HEK293 (cell line): ENCODE data around the gene PPDPF.

Experiments
- CTCF ChIA-PET: fragments of 350-600 bp; formaldehyde crosslinking; extraction: SDS; loops from one replicate; lab custom pipeline; 2021; ENCODE audit warnings: antibody characterized with exemption; lab: Yijun Ruan, JAX
- POLR2A ChIA-PET: fragments of 300-600 bp; formaldehyde crosslinking; extraction: SDS; loops from one replicate; lab custom pipeline; 2020; ENCODE audit warnings: antibody characterized with exemption, inconsistent platforms; lab: Yijun Ruan, JAX
- H3K27ac ChIP-seq: fragments of 200-500 bp; sonication (Bioruptor generic); 2 replicates; pipeline ENCODE4 v1.5.1; 2014; ENCODE audit warnings: low read depth, low read length, control low read depth, inconsistent platforms; ENCODE audit errors: extremely low read depth
- H3K36me3 ChIP-seq, 2 experiments: fragments of 200-500 bp in 1 of 2; sonication (Bioruptor generic) in 1 of 2; 1 replicate in 1 of 2; 2 replicates in 1 of 2; pipeline ENCODE4 v1.5.1; 2014 to 2017; ENCODE audit warnings: inconsistent platforms in 2 of 2, low read length in 2 of 2; ENCODE audit not compliant: control insufficient read depth in 2 of 2, insufficient read depth in 1 of 2
- H3K4me1 ChIP-seq: fragments of 200-500 bp; sonication (Bioruptor generic); 2 replicates; pipeline ENCODE4 v1.5.1; 2014; ENCODE audit warnings: mild to moderate bottlenecking, low read length, inconsistent platforms; ENCODE audit not compliant: control insufficient read depth, insufficient read depth
- H3K4me3 ChIP-seq: 2 replicates; pipeline ENCODE4 v1.5.1; 2011; ENCODE audit warnings: low read depth, mild to moderate bottlenecking, control low read depth, low read length, moderate library complexity
- H3K9me3 ChIP-seq: fragments of 200-500 bp; sonication (Bioruptor generic); 2 replicates; pipeline ENCODE4 v1.5.1; 2014; ENCODE audit warnings: low read depth, low read length, inconsistent platforms; ENCODE audit not compliant: control insufficient read depth, insufficient read depth
- GLI4 ChIP-seq: fragments of 450-650 bp; formaldehyde crosslinking; IDR thresholded peaks from 2 replicates; pipeline ENCODE4 v1.5.1; 2016; ENCODE audit warnings: missing biosample characterization, missing genetic modification characterization
- IKZF3 ChIP-seq: fragments of 450-650 bp; IDR thresholded peaks from 2 replicates; pipeline ENCODE4 v1.5.0; 2018; ENCODE audit warnings: missing biosample characterization, mild to moderate bottlenecking, missing genetic modification characterization, moderate library complexity
- KLF17 ChIP-seq: fragments of 450-650 bp; formaldehyde crosslinking; IDR thresholded peaks from 2 replicates; pipeline ENCODE4 v1.5.1; 2016; ENCODE audit warnings: missing biosample characterization, missing genetic modification characterization
- MZF1 ChIP-seq: fragments of 450-650 bp; formaldehyde crosslinking; IDR thresholded peaks from 2 replicates; pipeline ENCODE4 v1.5.1; 2017; ENCODE audit warnings: missing biosample characterization, missing genetic modification characterization, borderline replicate concordance
- SP7 ChIP-seq: fragments of 450-650 bp; formaldehyde crosslinking; IDR thresholded peaks from 2 replicates; pipeline ENCODE4 v1.5.1; 2016; ENCODE audit warnings: missing biosample characterization, missing genetic modification characterization
- YY2 ChIP-seq: fragments of 450-650 bp; formaldehyde crosslinking; IDR thresholded peaks from 2 replicates; pipeline ENCODE4 v1.5.1; 2016; ENCODE audit warnings: missing biosample characterization, missing genetic modification characterization
- ZBTB17 ChIP-seq: fragments of 450-650 bp; formaldehyde crosslinking; IDR thresholded peaks from 2 replicates; pipeline ENCODE4 v1.5.1; 2016; ENCODE audit warnings: missing biosample characterization, missing genetic modification characterization
- ZBTB8A ChIP-seq: fragments of 450-650 bp; formaldehyde crosslinking; IDR thresholded peaks from 2 replicates; pipeline ENCODE4 v1.5.1; 2016; ENCODE audit warnings: missing biosample characterization, missing genetic modification characterization
- ZFHX2 ChIP-seq: fragments of 450-650 bp; formaldehyde crosslinking; conservative IDR thresholded peaks from 2 replicates; pipeline ENCODE4 v1.5.1; 2016; ENCODE audit warnings: missing biosample characterization, missing genetic modification characterization
- ZNF155 ChIP-seq: fragments of 450-650 bp; formaldehyde crosslinking; IDR thresholded peaks from 2 replicates; pipeline ENCODE4 v1.5.1; 2016; ENCODE audit warnings: missing biosample characterization, missing genetic modification characterization
- ZNF169 ChIP-seq: fragments of 450-650 bp; formaldehyde crosslinking; IDR thresholded peaks from 2 replicates; pipeline ENCODE4 v1.5.1; 2016; ENCODE audit warnings: missing biosample characterization, missing genetic modification characterization
- ZNF19 ChIP-seq: fragments of 450-650 bp; formaldehyde crosslinking; IDR thresholded peaks from 2 replicates; pipeline ENCODE4; 2016; ENCODE audit warnings: missing biosample characterization, missing genetic modification characterization, low read depth
- ZNF239 ChIP-seq: fragments of 450-650 bp; formaldehyde crosslinking; IDR thresholded peaks from 2 replicates; pipeline ENCODE4 v1.5.1; 2016; ENCODE audit warnings: missing biosample characterization, missing genetic modification characterization
- ZNF26 ChIP-seq: fragments of 450-650 bp; formaldehyde crosslinking; IDR thresholded peaks from 2 replicates; pipeline ENCODE4 v1.5.1; 2016; ENCODE audit warnings: missing biosample characterization, missing genetic modification characterization
- ZNF292 ChIP-seq: fragments of 450-650 bp; formaldehyde crosslinking; IDR thresholded peaks from 2 replicates; pipeline ENCODE4 v1.5.1; 2016; ENCODE audit warnings: low read depth, missing biosample characterization, missing genetic modification characterization, borderline replicate concordance
- ZNF350 ChIP-seq: fragments of 450-650 bp; formaldehyde crosslinking; IDR thresholded peaks from 2 replicates; pipeline ENCODE4 v1.5.0; 2017; ENCODE audit warnings: missing biosample characterization, mild to moderate bottlenecking, missing genetic modification characterization
- ZNF488 ChIP-seq: fragments of 450-650 bp; formaldehyde crosslinking; IDR thresholded peaks from 2 replicates; pipeline ENCODE4 v1.5.1; 2016; ENCODE audit warnings: missing biosample characterization, missing genetic modification characterization
- ZNF501 ChIP-seq: fragments of 450-650 bp; formaldehyde crosslinking; IDR thresholded peaks from 2 replicates; pipeline ENCODE4 v1.5.1; 2016; ENCODE audit warnings: missing biosample characterization, missing genetic modification characterization
- ZNF544 ChIP-seq: fragments of 450-650 bp; formaldehyde crosslinking; IDR thresholded peaks from 2 replicates; pipeline ENCODE4 v1.5.0; 2017; ENCODE audit warnings: missing biosample characterization, missing genetic modification characterization
- ZNF549 ChIP-seq: fragments of 450-650 bp; IDR thresholded peaks from 2 replicates; pipeline ENCODE4 v1.5.1; 2018; ENCODE audit warnings: missing biosample characterization, missing genetic modification characterization, mild to moderate bottlenecking, inconsistent platforms, moderate library complexity
- ZNF560 ChIP-seq: fragments of 450-650 bp; formaldehyde crosslinking; IDR thresholded peaks from 2 replicates; pipeline ENCODE4 v1.5.1; 2017; ENCODE audit warnings: missing biosample characterization, missing genetic modification characterization, borderline replicate concordance
- ZNF629 ChIP-seq: fragments of 450-650 bp; formaldehyde crosslinking; IDR thresholded peaks from 2 replicates; pipeline ENCODE4 v1.5.1; 2017; ENCODE audit warnings: missing biosample characterization, missing genetic modification characterization
- ZNF701 ChIP-seq: fragments of 450-650 bp; formaldehyde crosslinking; IDR thresholded peaks from 2 replicates; pipeline ENCODE4 v1.5.1; 2016; ENCODE audit warnings: missing biosample characterization, missing genetic modification characterization
- ZNF776 ChIP-seq: fragments of 450-650 bp; formaldehyde crosslinking; IDR thresholded peaks from 2 replicates; pipeline ENCODE4 v1.5.0; 2017; ENCODE audit warnings: missing biosample characterization, missing genetic modification characterization, borderline replicate concordance
- TF ChIP-seq, protein P1 (sequence below): fragments of 450-650 bp; formaldehyde crosslinking; IDR thresholded peaks from 2 replicates; pipeline ENCODE4 v1.5.1; 2016; ENCODE audit warnings: missing biosample characterization, missing genetic modification characterization
- TF ChIP-seq, protein P2 (sequence below): fragments of 450-650 bp; formaldehyde crosslinking; IDR thresholded peaks from 2 replicates; pipeline ENCODE4 v1.5.1; 2016; ENCODE audit warnings: missing biosample characterization, missing genetic modification characterization
- TF ChIP-seq, protein P3 (sequence below): fragments of 450-650 bp; formaldehyde crosslinking; IDR thresholded peaks from 2 replicates; pipeline ENCODE4 v1.5.1; 2016; ENCODE audit warnings: missing biosample characterization, missing genetic modification characterization, borderline replicate concordance

Gene PPDPF

GRCh38 chr20:63487116-63487764, 33.3 kb upstream of the PPDPF start:
- Histone ChIP-seq H3K27ac (no peak overlapping the region), H3K9me3 (no peaks in the 10 kb centered on the region), H3K4me1 (peaks cover 6% of the 10 kb centered on the region), H3K36me3 (peaks cover 7 to 36% of the 10 kb centered on the region in 2 experiments; a peak in 2 of 3 replicates), H3K4me3 (no peak overlapping the region)
- POLR2A ChIA-PET = interaction anchor here (1.0 kb wide), 1 partner anchor 39 kb away, joined by 3 read pairs; no protein-coding TSS in a partner anchor
- TF ChIP-seq, protein P1, sequence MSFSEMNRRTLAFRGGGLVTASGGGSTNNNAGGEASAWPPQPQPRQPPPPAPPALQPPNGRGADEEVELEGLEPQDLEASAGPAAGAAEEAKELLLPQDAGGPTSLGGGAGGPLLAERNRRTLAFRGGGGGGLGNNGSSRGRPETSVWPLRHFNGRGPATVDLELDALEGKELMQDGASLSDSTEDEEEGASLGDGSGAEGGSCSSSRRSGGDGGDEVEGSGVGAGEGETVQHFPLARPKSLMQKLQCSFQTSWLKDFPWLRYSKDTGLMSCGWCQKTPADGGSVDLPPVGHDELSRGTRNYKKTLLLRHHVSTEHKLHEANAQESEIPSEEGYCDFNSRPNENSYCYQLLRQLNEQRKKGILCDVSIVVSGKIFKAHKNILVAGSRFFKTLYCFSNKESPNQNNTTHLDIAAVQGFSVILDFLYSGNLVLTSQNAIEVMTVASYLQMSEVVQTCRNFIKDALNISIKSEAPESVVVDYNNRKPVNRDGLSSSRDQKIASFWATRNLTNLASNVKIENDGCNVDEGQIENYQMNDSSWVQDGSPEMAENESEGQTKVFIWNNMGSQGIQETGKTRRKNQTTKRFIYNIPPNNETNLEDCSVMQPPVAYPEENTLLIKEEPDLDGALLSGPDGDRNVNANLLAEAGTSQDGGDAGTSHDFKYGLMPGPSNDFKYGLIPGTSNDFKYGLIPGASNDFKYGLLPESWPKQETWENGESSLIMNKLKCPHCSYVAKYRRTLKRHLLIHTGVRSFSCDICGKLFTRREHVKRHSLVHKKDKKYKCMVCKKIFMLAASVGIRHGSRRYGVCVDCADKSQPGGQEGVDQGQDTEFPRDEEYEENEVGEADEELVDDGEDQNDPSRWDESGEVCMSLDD (tag by site-specific recombination) = no peak
- no peak for TF ChIP-seq ZNF169 (tag by site-specific recombination)
- no peak for TF ChIP-seq ZNF544
- TF ChIP-seq YY2 = no peak
- no peak for TF ChIP-seq ZNF549 (tag by site-specific recombination)
- TF ChIP-seq ZNF488 (tag by site-specific recombination) = no peak
- TF ChIP-seq ZNF19 (tag by site-specific recombination) = no peak
- TF ChIP-seq ZFHX2 = no peak
- no peak for TF ChIP-seq ZNF701 (tag by site-specific recombination)
- TF ChIP-seq ZNF629 (tag by site-specific recombination) = no peak
- no peak for TF ChIP-seq ZNF26 (tag by site-specific recombination)
- TF ChIP-seq ZBTB8A (tag by site-specific recombination) = no peak
- CTCF ChIA-PET = no interaction called here

DNA sequence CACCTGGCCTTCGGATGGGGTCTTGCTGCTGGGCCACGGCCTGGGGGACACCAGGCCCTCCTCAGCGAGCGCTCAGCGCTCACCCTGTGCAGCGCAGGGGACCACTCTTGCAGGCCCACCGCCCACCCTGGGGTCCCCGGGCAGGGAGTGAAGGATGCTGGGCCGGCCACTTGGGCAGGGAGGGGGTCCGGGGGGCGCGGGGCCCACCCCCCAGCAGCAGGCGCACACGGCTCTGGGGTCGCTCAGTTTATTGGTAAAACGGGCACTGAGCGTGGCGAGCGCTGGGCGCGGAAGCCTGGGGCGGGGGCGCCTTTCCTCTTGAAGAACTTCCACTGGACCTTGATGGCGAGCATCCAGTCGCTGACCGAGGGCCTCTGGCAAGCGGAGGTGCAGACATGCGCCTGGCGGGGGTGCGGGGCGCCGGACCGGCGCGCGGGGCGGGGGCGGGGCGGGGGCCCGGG, 32.8 kb upstream of the PPDPF start:
- peaks cover 13 to 42% of the 10 kb centered on the region in 2 experiments; a peak in 2 of 3 replicates for H3K36me3 ChIP-seq
- H3K9me3 ChIP-seq = no peaks in the 10 kb centered on the region
- H3K4me3 ChIP-seq = no peak overlapping the region
- ChIA-PET POLR2A (no interaction called here), CTCF (no interaction called here)
- H3K4me1 ChIP-seq = peaks cover 5% of the 10 kb centered on the region
- H3K27ac ChIP-seq = no peak overlapping the region
- TF ChIP-seq ZBTB17 (tag by site-specific recombination) (no peak), ZNF155 (tag by site-specific recombination) (no peak), ZNF501 (tag by site-specific recombination) (no peak), ZNF350 (no peak), ZNF560 (no peak), MZF1 (tag by site-specific recombination) (no peak), ZNF239 (tag by site-specific recombination) (no peak), GLI4 (tag by site-specific recombination) (no peak), ZNF292 (no peak), IKZF3 (no peak), SP7 (tag by site-specific recombination) (no peak), KLF17 (tag by site-specific recombination) (no peak), ZNF776 (tag by site-specific recombination) (no peak)
- TF ChIP-seq, protein P2, sequence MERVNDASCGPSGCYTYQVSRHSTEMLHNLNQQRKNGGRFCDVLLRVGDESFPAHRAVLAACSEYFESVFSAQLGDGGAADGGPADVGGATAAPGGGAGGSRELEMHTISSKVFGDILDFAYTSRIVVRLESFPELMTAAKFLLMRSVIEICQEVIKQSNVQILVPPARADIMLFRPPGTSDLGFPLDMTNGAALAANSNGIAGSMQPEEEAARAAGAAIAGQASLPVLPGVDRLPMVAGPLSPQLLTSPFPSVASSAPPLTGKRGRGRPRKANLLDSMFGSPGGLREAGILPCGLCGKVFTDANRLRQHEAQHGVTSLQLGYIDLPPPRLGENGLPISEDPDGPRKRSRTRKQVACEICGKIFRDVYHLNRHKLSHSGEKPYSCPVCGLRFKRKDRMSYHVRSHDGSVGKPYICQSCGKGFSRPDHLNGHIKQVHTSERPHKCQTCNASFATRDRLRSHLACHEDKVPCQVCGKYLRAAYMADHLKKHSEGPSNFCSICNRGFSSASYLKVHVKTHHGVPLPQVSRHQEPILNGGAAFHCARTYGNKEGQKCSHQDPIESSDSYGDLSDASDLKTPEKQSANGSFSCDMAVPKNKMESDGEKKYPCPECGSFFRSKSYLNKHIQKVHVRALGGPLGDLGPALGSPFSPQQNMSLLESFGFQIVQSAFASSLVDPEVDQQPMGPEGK (tag by site-specific recombination) = no peak
- TF ChIP-seq, protein P3, sequence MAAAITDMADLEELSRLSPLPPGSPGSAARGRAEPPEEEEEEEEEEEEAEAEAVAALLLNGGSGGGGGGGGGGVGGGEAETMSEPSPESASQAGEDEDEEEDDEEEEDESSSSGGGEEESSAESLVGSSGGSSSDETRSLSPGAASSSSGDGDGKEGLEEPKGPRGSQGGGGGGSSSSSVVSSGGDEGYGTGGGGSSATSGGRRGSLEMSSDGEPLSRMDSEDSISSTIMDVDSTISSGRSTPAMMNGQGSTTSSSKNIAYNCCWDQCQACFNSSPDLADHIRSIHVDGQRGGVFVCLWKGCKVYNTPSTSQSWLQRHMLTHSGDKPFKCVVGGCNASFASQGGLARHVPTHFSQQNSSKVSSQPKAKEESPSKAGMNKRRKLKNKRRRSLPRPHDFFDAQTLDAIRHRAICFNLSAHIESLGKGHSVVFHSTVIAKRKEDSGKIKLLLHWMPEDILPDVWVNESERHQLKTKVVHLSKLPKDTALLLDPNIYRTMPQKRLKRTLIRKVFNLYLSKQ (tag by site-specific recombination) = no peak
